K562 (cell line): Measurements from ENCODE around the gene BCAR3. TPM values are rescaled to one million over a fixed set of nuclear protein-coding genes. Genes with fewer than 3 reads are reported as not detected.

Experiments used
- ATAC-seq: fragments of 200-7000 bp; cut with Tn5 transposase; 3 replicates; pipeline ENCODE4 v1.9.1; 2020; ENCODE audit warnings: moderate library complexity
- BruUV-seq: library from RNA; stranded (reverse); fragments of 400-500 nt; replicated peaks from 2 replicates; lab custom pipeline; 2021; lab: Mats Ljungman, UMichigan
- CTCF ChIA-PET: fragments of 300-600 bp; formaldehyde crosslinking; extraction: SDS; loops from one replicate; lab custom pipeline; 2021; ENCODE audit warnings: low intra/inter-chr PET ratio; lab: Yijun Ruan, JAX
- POLR2A ChIA-PET: fragments of 300-600, 350-650 bp; sonication (Branson Sonifier 250); formaldehyde crosslinking; extraction: SDS; loops from one replicate; lab custom pipeline; 2021; ENCODE audit warnings: antibody characterized with exemption, inconsistent platforms; lab: Yijun Ruan, JAX
- DNase-seq, 4 experiments: peaks; one replicate each; pipeline versions ENCODE4 v3.0.0 to v3.0.0-alpha.2; 2011 to 2018; ENCODE audit warnings: low spot score in 3 of 4, mixed read lengths in 3 of 4; ENCODE audit errors: extremely low read depth in 1 of 4
- FAIRE-seq: peaks from 2 replicates; lab custom pipeline; 2011; peaks lifted over from hg19 to GRCh38; lab: Jason Lieb, UNC
- H2AFZ ChIP-seq: 2 replicates; pipeline ENCODE4 v1.6.0; 2011; ENCODE audit warnings: low read depth, low read length, control low read depth, inconsistent platforms
- H3K27ac ChIP-seq: fragments of 200-600 bp; 3 replicates; pipeline ENCODE4 v1.8.0; 2011; ENCODE audit warnings: low read depth, mild to moderate bottlenecking, control low read depth, inconsistent platforms, low read length, moderate library complexity, mixed read lengths; ENCODE audit errors: extremely low read depth
- H3K27me3 ChIP-seq, 2 experiments: fragments of 300-600 bp in 1 of 2; 2 replicates in 1 of 2; 3 replicates in 1 of 2; pipeline versions ENCODE4 v1.6.0 to v1.8.0; 2011; ENCODE audit warnings: inconsistent platforms in 2 of 2, low read length in 2 of 2, mild to moderate bottlenecking in 1 of 2, mixed read lengths in 1 of 2, moderate library complexity in 1 of 2; ENCODE audit not compliant: control insufficient read depth in 2 of 2, insufficient read depth in 2 of 2
- H3K36me3 ChIP-seq: fragments of 300-600 bp; 3 replicates; pipeline ENCODE4 v1.8.0; 2011; ENCODE audit warnings: mild to moderate bottlenecking, low read length, inconsistent platforms; ENCODE audit not compliant: control insufficient read depth, insufficient read depth
- H3K4me1 ChIP-seq, 2 experiments: fragments of 200-600 bp in 1 of 2; replicated peaks in 1 of 2; 2 replicates in 1 of 2; 3 replicates in 1 of 2; pipeline versions ENCODE4 v1.5.1 to v1.8.0; 2011; ENCODE audit warnings: inconsistent platforms in 2 of 2, low read length in 2 of 2, mild to moderate bottlenecking in 1 of 2, mixed read lengths in 1 of 2, moderate library complexity in 1 of 2; ENCODE audit not compliant: control insufficient read depth in 2 of 2, insufficient read depth in 2 of 2
- H3K4me2 ChIP-seq: 2 replicates; pipeline ENCODE4 v1.6.1; 2011; ENCODE audit warnings: low read length, control low read depth, inconsistent platforms, mixed read lengths; ENCODE audit not compliant: insufficient read depth
- H3K4me3 ChIP-seq: fragments of 200-600 bp; sonication (generic), shearing (Covaris generic); 2 replicates; pipeline ENCODE4 v1.5.1; 2016; ENCODE audit warnings: control low read depth, inconsistent platforms
- H3K79me2 ChIP-seq: fragments of 200-600 bp; 3 replicates; pipeline ENCODE4 v1.8.0; 2011; ENCODE audit warnings: low read length, inconsistent platforms; ENCODE audit not compliant: control insufficient read depth, insufficient read depth
- H3K9ac ChIP-seq, 2 experiments: 2 replicates each; pipeline versions ENCODE4 v1.6.0 to v1.6.1; 2011; ENCODE audit warnings: low read depth in 2 of 2, low read length in 2 of 2, control low read depth in 1 of 2, inconsistent platforms in 1 of 2, mild to moderate bottlenecking in 1 of 2, mixed read lengths in 1 of 2; ENCODE audit not compliant: insufficient read depth in 1 of 2
- H3K9me1 ChIP-seq: one replicate; pipeline ENCODE4 v1.6.0; 2011; ENCODE audit warnings: inconsistent platforms, mild to moderate bottlenecking, low read length, moderate library complexity; ENCODE audit not compliant: control insufficient read depth, insufficient read depth
- H3K9me3 ChIP-seq: replicated peaks from 2 replicates; pipeline ENCODE4 v1.5.1; 2011; ENCODE audit warnings: low read depth, low read length, inconsistent platforms; ENCODE audit not compliant: control insufficient read depth, insufficient read depth
- H4K20me1 ChIP-seq: replicated peaks from 2 replicates; pipeline ENCODE4 v1.6.1; 2011; ENCODE audit warnings: low read length, inconsistent platforms, mixed read lengths; ENCODE audit not compliant: control insufficient read depth, insufficient read depth
- EP300 ChIP-seq: IDR thresholded peaks from 2 replicates; pipeline ENCODE4 v1.6.1; 2012; ENCODE audit warnings: low read length, improper control_type of control experiment
- FOSL1 ChIP-seq: fragments of 200-800 bp; sonication (Bioruptor generic); conservative IDR thresholded peaks from 2 replicates; pipeline ENCODE4 v1.6.1; 2016; ENCODE audit warnings: missing genetic modification characterization, missing compliant biosample characterization
- JUND ChIP-seq, 2 experiments: IDR thresholded peaks; 2 replicates in 1 of 2; 3 replicates in 1 of 2; pipeline ENCODE4 v1.6.1; 2011; ENCODE audit warnings: borderline replicate concordance in 2 of 2, low read depth in 2 of 2, low read length in 2 of 2, improper control_type of control experiment in 1 of 2, missing biosample characterization in 1 of 2, missing genetic modification characterization in 1 of 2, missing genetic modification reagents in 1 of 2
- PKNOX1 ChIP-seq: fragments of 450-650 bp; IDR thresholded peaks from 2 replicates; pipeline ENCODE4 v1.6.1; 2016
- WGBS: fragments of 100-300 bp; shearing (Covaris generic); methylation state at CpG from one replicate; pipeline ENCODE4 v1.1.6; 2016; ENCODE audit warnings: low coverage, mixed read lengths; ENCODE audit not compliant: insufficient coverage; ENCODE audit errors: missing lambda C conversion rate; 5-methylcytosine and 5-hydroxymethylcytosine counted together
- in situ Hi-C: fragments of 300-500 bp; cut with MboI; formaldehyde crosslinking; loops from 4 replicates; pipeline ENCODE4 v1.15.0; 2018; ENCODE audit warnings: inconsistent platforms, mixed read lengths
- intact Hi-C: fragments of 100-400 bp; cut with micrococcal nuclease; formaldehyde crosslinking; loops from 2 replicates; pipeline ENCODE4 v1.14.2; 2022
- polyA plus RNA-seq, 8 experiments: library from polyadenylated mRNA; depleted of rRNA in 4 of 8; stranded (reverse) in 5 of 8; unstranded in 3 of 8; fragments of >200 nt; fragmentation: Nextera tagmentation in 2 of 8; fragmentation: Illumina TruSeq in 1 of 8; extraction: Ambion mirVana in 2 of 8; extraction: Trizol in 1 of 8; gene quantifications; 2 replicates each; pipeline versions ENCODE4 v1.2.1 to v1.2.3, GENCODE V29; 2011 to 2014; ENCODE audit warnings: inconsistent platforms in 1 of 8, missing spikeins in 1 of 8
- total RNA-seq, 7 experiments: library from RNA; depleted of rRNA in 6 of 7; stranded (reverse); fragments of >200 nt in 6 of 7; fragmentation: Illumina TruSeq in 2 of 7; extraction: Trizol in 2 of 7; gene quantifications; 2 replicates each; pipeline versions ENCODE4 v1.2.1 to v1.2.3, GENCODE V29; 2011 to 2021; ENCODE audit warnings: low replicate concordance in 1 of 7

The BCAR3 gene
- total and polyA plus RNA-seq, 9 of the 15 experiments (the other 6 are each of a cell fraction or from before 2014, with no cell fraction given), result 1.8 to 6.3 (median 3.8) TPM

- Histone ChIP-seq H3K4me3 (no peak overlapping the region), H3K36me3 (no peaks in the 10 kb centered on the region), H3K27me3 (no peaks in the 10 kb centered on the region; a peak in 1 of 5 replicates), H3K79me2 (no peaks in the 10 kb centered on the region), H4K20me1 (no peaks in the 10 kb centered on the region), H2AFZ (no peak overlapping the region), H3K9me3 (no peaks in the 10 kb centered on the region), H3K4me2 (no peak overlapping the region), H3K27ac (no peak overlapping the region), H3K9ac (peak overlapping the region in 1 of 2 experiments; percentile 23; a peak in 1 of 4 replicates), H3K9me1 (no peaks in the 10 kb centered on the region), H3K4me1 (peaks cover 0 to 7% of the 10 kb centered on the region in 2 experiments; a peak in 2 of 5 replicates)
- peak in 1 of 4 experiments; percentile 11 for DNase-seq
- BruUV-seq, result no TSS peak
- peak; percentile 77 for FAIRE-seq
- 0 out of 3 replicates have a peak, but pooled peaks have one; percentile 33 for ATAC-seq
- TF ChIP-seq PKNOX1 (no peak), FOSL1 (tag) (peak; percentile 27; the same call in 1 of the 2 replicates), EP300 (no peak), JUND (IDR thresholded peaks at IDR 0.05; ENCODE audit: borderline replicate concordance, low read depth, low read length) (peak; percentile 36; the same call in 1 of the 2 replicates), JUND (tag; IDR thresholded peaks at IDR 0.05; ENCODE audit: borderline replicate concordance, low read depth, low read length) (no peak)
- intact Hi-C loops, result no loop called here
- in situ Hi-C loops, result no loop called here
- WGBS, result 59% methylated on average over 5 of the region's 5 CpGs
- ChIA-PET CTCF (no interaction called here), POLR2A (interaction anchor here (1.1 kb wide), 2 partner anchors 11 to 19 kb away, joined by 3 to 5 read pairs; no protein-coding TSS in a partner anchor)
Measured at GRCh38 chr1:93579891-93580290, 101.7 kb downstream of the BCAR3 start.
